NK-92 (cell line): ENCODE results near the gene FICD.
"Not testable (repeated sequence)": the region's sequence is repeated elsewhere in the genome, so short reads cannot be mapped to it uniquely, and the experiment has no call there.

Experiments used
- DNase-seq: peaks from one replicate; lab custom pipeline; 2025; ENCODE audit not compliant: unreplicated experiment; lab: John Stamatoyannopoulos, UW

FICD gene

GRCh38 chr12:108531929-108532848 is 17.1 kb downstream of the FICD start:
- no peak for DNase-seq

- DNase-seq = no peak
Observed at GRCh38 chr12:108538146-108538545, 23.1 kb downstream of the FICD start.

GRCh38 chr12:108538616-108539195 is 23.6 kb downstream of the FICD start:
- DNase-seq = no peak

GRCh38 chr12:108542320-108542719 is 27.2 kb downstream of the FICD start:
- DNase-seq = no peak

GRCh38 chr12:108543652-108544051 is 28.6 kb downstream of the FICD start:
- DNase-seq = no peak

GRCh38 chr12:108547686-108548085 is 32.6 kb downstream of the FICD start:
- no peak for DNase-seq

GRCh38 chr12:108548954-108549521 is 34.0 kb downstream of the FICD start:
- DNase-seq = no peak

- DNase-seq = no peak
Observed at GRCh38 chr12:108551535-108551934, 36.5 kb downstream of the FICD start.

GRCh38 chr12:108553799-108554198 is 38.7 kb downstream of the FICD start:
- DNase-seq = no peak

- DNase-seq = not testable (repeated sequence)
Observed at GRCh38 chr12:108555383-108555782, 40.3 kb downstream of the FICD start.

- DNase-seq = no peak
Observed at GRCh38 chr12:108559007-108559655, 44.1 kb downstream of the FICD start.

GRCh38 chr12:108559748-108560147 is 44.7 kb downstream of the FICD start:
- no peak for DNase-seq

GRCh38 chr12:108560321-108560721 is 45.2 kb downstream of the FICD start:
- no peak for DNase-seq

GRCh38 chr12:108560752-108561719 is 46.0 kb downstream of the FICD start, which contains the start of gene SART3:
Gene SART3, minus strand, starts transcription at chr12:108561173. Its CDS starts 19 bp downstream, at chr12:108561154.
- no peak for DNase-seq

- no peak for DNase-seq
Observed at GRCh38 chr12:108561852-108562347, 46.8 kb downstream of the FICD start.

- DNase-seq = peak; percentile 80
Observed at GRCh38 chr12:108562348-108563135, 47.5 kb downstream of the FICD start, which contains the start of gene ISCU. Gene ISCU, plus strand, starts transcription at chr12:108562596. Its CDS starts 27 bp downstream, at chr12:108562623.

- DNase-seq = peak; percentile 26
Observed at GRCh38 chr12:108563136-108563803, 48.2 kb downstream of the FICD start.

GRCh38 chr12:108563804-108564151 is 48.7 kb downstream of the FICD start:
- DNase-seq = no peak

- no peak for DNase-seq
Observed at GRCh38 chr12:108564724-108565123, 49.6 kb downstream of the FICD start.
